Calu3 (cell line): ENCODE data around the gene NAV1. TPM values are rescaled to one million over a fixed set of nuclear protein-coding genes. Genes with fewer than 3 reads are reported as not detected.

Experiments used
- BruUV-seq: library from RNA; stranded (reverse); fragments of 400-500 nt; replicated peaks from 2 replicates; lab custom pipeline; 2021; lab: Mats Ljungman, UMichigan
- CTCF ChIA-PET: fragments of 300-600 bp; sonication (Branson Sonifier 250); formaldehyde crosslinking; loops from one replicate; lab custom pipeline; 2022; ENCODE audit warnings: antibody characterized with exemption; lab: Charles Lee
- DNase-seq: peaks from one replicate; pipeline ENCODE4 v3.0.0; 2022
- H3K27ac Mint-ChIP-seq: one replicate; pipeline ENCODE4 v1.8.0; 2022; ENCODE audit warnings: mixed read lengths; ENCODE audit not compliant: unreplicated experiment
- H3K27me3 Mint-ChIP-seq: one replicate; pipeline ENCODE4 v1.8.0; 2022; ENCODE audit warnings: mixed read lengths; ENCODE audit not compliant: unreplicated experiment
- H3K36me3 Mint-ChIP-seq: one replicate; pipeline ENCODE4 v1.8.0; 2022; ENCODE audit warnings: mild to moderate bottlenecking, moderate library complexity, mixed read lengths; ENCODE audit not compliant: insufficient read depth, unreplicated experiment
- H3K4me1 Mint-ChIP-seq: one replicate; pipeline ENCODE4 v1.8.0; 2022; ENCODE audit warnings: mild to moderate bottlenecking, low read depth, mixed read lengths; ENCODE audit not compliant: unreplicated experiment
- H3K4me3 Mint-ChIP-seq: one replicate; pipeline ENCODE4 v1.8.0; 2022; ENCODE audit warnings: mild to moderate bottlenecking, low read depth, moderate library complexity, mixed read lengths; ENCODE audit not compliant: unreplicated experiment
- H3K9me3 Mint-ChIP-seq: one replicate; pipeline ENCODE4 v1.8.0; 2022; ENCODE audit warnings: low read depth, mixed read lengths; ENCODE audit not compliant: unreplicated experiment
- CTCF ChIP-seq: fragments of 200-600 bp; IDR thresholded peaks from one replicate; pipeline ENCODE4 v1.8.0; 2022; ENCODE audit warnings: antibody characterized with exemption; ENCODE audit not compliant: unreplicated experiment
- intact Hi-C: fragments of 100-400 bp; cut with micrococcal nuclease; formaldehyde crosslinking; loops from one replicate; pipeline ENCODE4 v1.10.0; 2022; ENCODE audit not compliant: unreplicated experiment
- total RNA-seq: library from RNA; stranded (reverse); gene quantifications from 2 replicates; pipeline ENCODE4 v1.2.3, GENCODE V29; 2022

Gene NAV1
- total RNA-seq, 1 experiment from 2014 or later, result 24.8 TPM

GRCh38 chr1:201531551-201532425 lies 7.1 kb upstream of the NAV1 start:
- CTCF ChIA-PET, result interaction anchor here (1.4 to 1.7 kb wide), 3 partner anchors 28 to 263 kb away, joined by 3 to 8 read pairs (median 4); no protein-coding TSS in a partner anchor
- intact Hi-C loops, result loop anchor here (1.0 kb wide), 1 partner anchor 262 kb away; no protein-coding TSS in a partner anchor
- no peak for TF ChIP-seq CTCF
- no TSS peak for BruUV-seq
- Mint-ChIP-seq H3K27ac (no peak overlapping the region), H3K4me1 (peaks cover 48% of the 10 kb centered on the region), H3K4me3 (no peak overlapping the region), H3K27me3 (no peaks in the 10 kb centered on the region), H3K36me3 (peaks cover 10% of the 10 kb centered on the region), H3K9me3 (no peaks in the 10 kb centered on the region)
- DNase-seq, result no peak

GRCh38 chr1:201533836-201534235 lies 5.1 kb upstream of the NAV1 start:
- Mint-ChIP-seq H3K27me3 (no peaks in the 10 kb centered on the region), H3K9me3 (no peaks in the 10 kb centered on the region), H3K27ac (peak overlapping the region; percentile 33), H3K4me3 (no peak overlapping the region), H3K36me3 (peaks cover 19% of the 10 kb centered on the region), H3K4me1 (peaks cover 62% of the 10 kb centered on the region)
- intact Hi-C loops, result no loop called here
- CTCF ChIA-PET, result interaction anchor here (1.3 kb wide), 1 partner anchor 12 kb away, joined by 3 read pairs; no protein-coding TSS in a partner anchor
- no TSS peak for BruUV-seq
- DNase-seq, result no peak
- TF ChIP-seq CTCF, result no peak

GRCh38 chr1:201535046-201535918 lies 3.6 kb upstream of the NAV1 start:
- Mint-ChIP-seq H3K9me3 (no peaks in the 10 kb centered on the region), H3K4me1 (peaks cover 62% of the 10 kb centered on the region), H3K4me3 (no peak overlapping the region), H3K36me3 (peaks cover 31% of the 10 kb centered on the region), H3K27ac (peak overlapping the region; percentile 65), H3K27me3 (no peaks in the 10 kb centered on the region)
- BruUV-seq, result no TSS peak
- CTCF ChIA-PET, result interaction anchor here (0.8 to 2.5 kb wide), 3 partner anchors 15 to 54 kb away, joined by 3 to 9 read pairs (median 3); no protein-coding TSS in a partner anchor
- DNase-seq, result no peak
- intact Hi-C loops, result no loop called here
- TF ChIP-seq CTCF, result no peak

GRCh38 chr1:201535919-201536245 lies 3.0 kb upstream of the NAV1 start:
- no peak for TF ChIP-seq CTCF
- no peak overlapping the region for H3K4me3 Mint-ChIP-seq
- peaks cover 27% of the 10 kb centered on the region for H3K36me3 Mint-ChIP-seq
- peaks cover 62% of the 10 kb centered on the region for H3K4me1 Mint-ChIP-seq
- no TSS peak for BruUV-seq
- H3K9me3 Mint-ChIP-seq, result no peaks in the 10 kb centered on the region
- intact Hi-C loops, result no loop called here
- DNase-seq, result no peak
- no peak overlapping the region for H3K27ac Mint-ChIP-seq
- H3K27me3 Mint-ChIP-seq, result no peaks in the 10 kb centered on the region
- CTCF ChIA-PET, result interaction anchor here (0.9 to 2.5 kb wide), 2 partner anchors 16 to 54 kb away, joined by 3 to 9 read pairs; no protein-coding TSS in a partner anchor
